H1 (cell line): ENCODE data around the gene TXK. TPM values are rescaled to one million over a fixed set of nuclear protein-coding genes. Genes with fewer than 3 reads are reported as not detected.

Experiments
- CTCF ChIA-PET: fragments of 300-600 bp; sonication (Branson Sonifier 250); formaldehyde crosslinking; loops from one replicate; lab custom pipeline; 2021; ENCODE audit not compliant: partially characterized antibody; lab: Charles Lee
- POLR2A ChIA-PET: fragments of 300-600 bp; sonication (Branson Sonifier 250); formaldehyde crosslinking; loops from one replicate; lab custom pipeline; 2021; ENCODE audit warnings: inconsistent platforms; ENCODE audit not compliant: partially characterized antibody; lab: Charles Lee
- DNase-seq, 2 experiments: peaks; one replicate each; pipeline versions ENCODE4 v3.0.0 to v3.0.0-alpha.2; 2010 to 2022; ENCODE audit warnings: low spot score in 2 of 2, low read depth in 1 of 2, mixed read lengths in 1 of 2
- FAIRE-seq: peaks from 2 replicates; lab custom pipeline; 2011; peaks lifted over from hg19 to GRCh38; lab: Jason Lieb, UNC
- H2AFZ ChIP-seq: 2 replicates; pipeline ENCODE4 v1.8.1; 2012; ENCODE audit warnings: low read length, inconsistent platforms
- H2AK5ac ChIP-seq: 2 replicates; pipeline ENCODE4 v1.6.1; 2013; ENCODE audit warnings: low read depth, low read length
- H2BK120ac ChIP-seq: replicated peaks from 2 replicates; pipeline ENCODE3; 2013; ENCODE audit warnings: low read depth, low read length, inconsistent platforms
- H2BK12ac ChIP-seq: 2 replicates; pipeline ENCODE4 v1.6.1; 2013; ENCODE audit warnings: low read depth, low read length
- H2BK15ac ChIP-seq: 2 replicates; pipeline ENCODE4 v1.6.1; 2013; ENCODE audit warnings: low read length
- H2BK20ac ChIP-seq: 2 replicates; pipeline ENCODE4 v1.6.1; 2013; ENCODE audit warnings: low read length
- H2BK5ac ChIP-seq: 2 replicates; pipeline ENCODE4 v1.6.1; 2013; ENCODE audit warnings: low read depth, low read length
- H3K14ac ChIP-seq: 2 replicates; pipeline ENCODE4 v1.6.1; 2013; ENCODE audit warnings: inconsistent platforms; ENCODE audit not compliant: insufficient read length
- H3K18ac ChIP-seq: 2 replicates; pipeline ENCODE4 v1.6.1; 2013; ENCODE audit warnings: low read length; ENCODE audit errors: extremely low read depth
- H3K23ac ChIP-seq: 2 replicates; pipeline ENCODE4 v1.6.1; 2013; ENCODE audit warnings: inconsistent platforms; ENCODE audit not compliant: insufficient read length
- H3K23me2 ChIP-seq: 2 replicates; pipeline ENCODE4 v1.6.1; 2013; ENCODE audit warnings: low read depth, low read length
- H3K27ac ChIP-seq: 2 replicates; pipeline ENCODE4 v1.6.1; 2011; ENCODE audit warnings: low read depth, low read length, inconsistent platforms
- H3K27me3 ChIP-seq, 4 experiments: replicated peaks in 1 of 4; 1 replicate in 1 of 4; 2 replicates in 3 of 4; pipeline versions ENCODE4 v1.6.1 to v1.8.1; 2011 to 2013; ENCODE audit warnings: low read length in 3 of 4, mild to moderate bottlenecking in 3 of 4, inconsistent platforms in 2 of 4, mixed read lengths in 2 of 4, moderate library complexity in 1 of 4; ENCODE audit not compliant: control insufficient read depth in 3 of 4, insufficient read depth in 3 of 4; ENCODE audit errors: extremely low read depth in 1 of 4
- H3K36me3 ChIP-seq, 4 experiments: 2 replicates each; pipeline versions ENCODE4 v1.6.1 to v1.8.1; 2011 to 2013; ENCODE audit warnings: mild to moderate bottlenecking in 4 of 4, low read length in 3 of 4, moderate library complexity in 2 of 4, control low read depth in 1 of 4, inconsistent platforms in 1 of 4; ENCODE audit not compliant: insufficient read depth in 4 of 4, control insufficient read depth in 2 of 4
- H3K4ac ChIP-seq: replicated peaks from 2 replicates; pipeline ENCODE3; 2013; ENCODE audit warnings: low read length, low read depth, mixed read lengths, inconsistent platforms; ENCODE audit not compliant: insufficient read length
- H3K4me1 ChIP-seq, 4 experiments: replicated peaks in 1 of 4; 1 replicate in 1 of 4; 2 replicates in 3 of 4; pipeline versions ENCODE4 v1.6.1 to v1.8.1; 2011 to 2013; ENCODE audit warnings: low read length in 3 of 4, inconsistent platforms in 2 of 4, mixed read lengths in 1 of 4; ENCODE audit not compliant: insufficient read depth in 4 of 4, control insufficient read depth in 3 of 4
- H3K4me2 ChIP-seq, 2 experiments: 2 replicates each; pipeline versions ENCODE4 v1.6.1 to v1.8.1; 2011 to 2013; ENCODE audit warnings: low read depth in 2 of 2, low read length in 2 of 2, control low read depth in 1 of 2, inconsistent platforms in 1 of 2, mild to moderate bottlenecking in 1 of 2; ENCODE audit not compliant: insufficient read depth in 1 of 2
- H3K4me3 ChIP-seq, 4 experiments: fragments of 200-600, 300-600 bp in 1 of 4; sonication (generic), shearing (Covaris generic), sonication (Bioruptor Twin) in 1 of 4; 2 replicates each; pipeline versions ENCODE4 v1.5.1 to v1.8.1; 2011 to 2016; ENCODE audit warnings: low read length in 4 of 4, low read depth in 3 of 4, control low read depth in 2 of 4, inconsistent platforms in 2 of 4, mild to moderate bottlenecking in 2 of 4, mixed read lengths in 1 of 4, moderate library complexity in 1 of 4; ENCODE audit not compliant: insufficient read depth in 2 of 4; ENCODE audit errors: extremely low read depth in 1 of 4
- H3K56ac ChIP-seq: replicated peaks from 2 replicates; pipeline ENCODE3; 2013; ENCODE audit warnings: low read depth, mild to moderate bottlenecking, mixed read lengths, low read length, inconsistent platforms; ENCODE audit not compliant: insufficient read length
- H3K79me1 ChIP-seq: 2 replicates; pipeline ENCODE4 v1.6.1; 2013; ENCODE audit warnings: low read depth, low read length, control low read depth
- H3K79me2 ChIP-seq, 2 experiments: 2 replicates each; pipeline versions ENCODE4 v1.6.1 to v1.8.1; 2012 to 2013; ENCODE audit warnings: low read length in 2 of 2, mild to moderate bottlenecking in 2 of 2, inconsistent platforms in 1 of 2; ENCODE audit not compliant: insufficient read depth in 2 of 2, control insufficient read depth in 1 of 2
- H3K9ac ChIP-seq, 4 experiments: replicated peaks in 1 of 4; 1 replicate in 1 of 4; 2 replicates in 3 of 4; pipeline versions ENCODE4 v1.6.1 to v1.8.1; 2011 to 2013; ENCODE audit warnings: low read depth in 3 of 4, low read length in 3 of 4, control low read depth in 2 of 4, mild to moderate bottlenecking in 2 of 4, moderate library complexity in 2 of 4, inconsistent platforms in 1 of 4; ENCODE audit errors: extremely low read depth in 1 of 4
- H3K9me3 ChIP-seq, 2 experiments: 2 replicates each; pipeline versions ENCODE4 v1.6.1 to v1.8.1; 2012 to 2013; ENCODE audit warnings: mild to moderate bottlenecking in 2 of 2, moderate library complexity in 2 of 2, control low read depth in 1 of 2, inconsistent platforms in 1 of 2, low read depth in 1 of 2, low read length in 1 of 2, mixed read lengths in 1 of 2; ENCODE audit not compliant: insufficient read depth in 2 of 2
- H4K20me1 ChIP-seq, 2 experiments: replicated peaks in 1 of 2; 2 replicates each; pipeline versions ENCODE3 to v1.8.1; 2011 to 2013; ENCODE audit warnings: inconsistent platforms in 2 of 2, low read length in 2 of 2, mild to moderate bottlenecking in 1 of 2; ENCODE audit not compliant: insufficient read depth in 2 of 2, control insufficient read depth in 1 of 2
- H4K5ac ChIP-seq: 2 replicates; pipeline ENCODE4 v1.6.1; 2013; ENCODE audit warnings: low read length, low read depth, mixed read lengths, inconsistent platforms; ENCODE audit not compliant: insufficient read length
- H4K8ac ChIP-seq: 2 replicates; pipeline ENCODE4 v1.8.0; 2013; ENCODE audit warnings: mild to moderate bottlenecking, moderate library complexity, low read length, inconsistent platforms; ENCODE audit not compliant: insufficient read depth; ENCODE audit errors: extremely low read depth
- H4K91ac ChIP-seq: replicated peaks from 2 replicates; pipeline ENCODE3; 2013; ENCODE audit warnings: low read length, mixed read lengths, inconsistent platforms; ENCODE audit not compliant: insufficient read length
- FOSL1 ChIP-seq: IDR thresholded peaks from 2 replicates; pipeline ENCODE4 v1.6.1; 2011; ENCODE audit warnings: mild to moderate bottlenecking, low read depth, low read length, moderate library complexity; ENCODE audit not compliant: insufficient read depth
- KDM1A ChIP-seq: fragments of 200-600, 300-600 bp; sonication (generic); IDR thresholded peaks from 2 replicates; pipeline ENCODE4 v1.7.1; 2016; ENCODE audit warnings: mild to moderate bottlenecking, low read length, borderline replicate concordance
- NANOG ChIP-seq: IDR thresholded peaks from 2 replicates; pipeline ENCODE4 v1.6.1; 2011; ENCODE audit warnings: low read length, low read depth, mild to moderate bottlenecking, inconsistent platforms; ENCODE audit not compliant: insufficient read depth, poor library complexity, severe bottlenecking
- TEAD4 ChIP-seq: IDR thresholded peaks from 2 replicates; pipeline ENCODE4 v1.6.1; 2012; ENCODE audit warnings: low read depth, low read length, inconsistent platforms, mixed read lengths
- WGBS, 2 experiments: shearing (Covaris generic) in 1 of 2; methylation state at CpG; one replicate each; pipeline versions ENCODE4 v1.1.6 to v1.1.7; 2013 to 2015; ENCODE audit warnings: low lambda C conversion rate in 2 of 2, mixed read lengths in 2 of 2, inconsistent platforms in 1 of 2, low coverage in 1 of 2, missing lambda C conversion rate in 1 of 2; ENCODE audit not compliant: insufficient replicate concordance in 2 of 2, insufficient coverage in 1 of 2, insufficient read length in 1 of 2; ENCODE audit errors: extremely low coverage in 1 of 2, missing lambda C conversion rate in 1 of 2; 5-methylcytosine and 5-hydroxymethylcytosine counted together
- polyA plus RNA-seq, 7 experiments: library from polyadenylated mRNA; depleted of rRNA in 3 of 7; stranded (reverse) in 5 of 7; unstranded in 2 of 7; fragments of >200 nt in 5 of 7; fragments of 200-250 nt in 2 of 7; gene quantifications; 1 replicate in 5 of 7; 2 replicates in 1 of 7; 4 replicates in 1 of 7; pipeline versions ENCODE4 v1.2.1 to v1.2.3, GENCODE V29; 2011 to 2013; ENCODE audit warnings: missing spikeins in 2 of 7, mixed read lengths in 2 of 7
- total RNA-seq: library from RNA; stranded (reverse); fragmentation: NEBNext Ultra II Directional; extraction: Animal tissue kit (Norgen Biotek cat#: 25700); gene quantifications from 2 replicates; pipeline ENCODE4 v1.2.1, GENCODE V29; 2021

TXK gene
- total and polyA plus RNA-seq, 2 of the 8 experiments (the other 6 are each of a cell fraction or from before 2014, with no cell fraction given): not detected

GRCh38 chr4:48152259-48152658 lies 18.2 kb upstream of the TXK start:
- H3K79me1 ChIP-seq: no peaks in the 10 kb centered on the region
- no peak for TF ChIP-seq KDM1A
- TF ChIP-seq NANOG: no peak
- no peak for TF ChIP-seq TEAD4
- TF ChIP-seq FOSL1: no peak
- no peak overlapping the region for H2BK20ac ChIP-seq
- H3K9ac ChIP-seq: no peak overlapping the region
- H3K23ac ChIP-seq: no peak overlapping the region
- no peak overlapping the region for H3K27ac ChIP-seq
- DNase-seq (no peak), FAIRE-seq (no peak)
- no peak overlapping the region for H2BK120ac ChIP-seq
- no peak overlapping the region for H3K18ac ChIP-seq
- H4K20me1 ChIP-seq: no peaks in the 10 kb centered on the region
- no peak overlapping the region for H3K56ac ChIP-seq
- no peaks in the 10 kb centered on the region for H3K23me2 ChIP-seq
- no peak overlapping the region for H2BK12ac ChIP-seq
- H3K4me3 ChIP-seq: no peak overlapping the region
- 83% methylated on average over 5 of the region's 5 CpGs; no CpG with 5 or more reads in 1 of the 2 experiments for WGBS, 2 experiments
- peaks cover 0 to 15% (median 3%) of the 10 kb centered on the region in 4 experiments; a peak in 4 of 8 replicates for H3K36me3 ChIP-seq
- H3K79me2 ChIP-seq: no peaks in the 10 kb centered on the region
- H4K5ac ChIP-seq: no peak overlapping the region
- H3K9me3 ChIP-seq: peaks cover 7 to 15% of the 10 kb centered on the region in 2 experiments; a peak in 3 of 4 replicates
- ChIA-PET POLR2A (no interaction called here), CTCF (interaction anchor here (0.6 to 2.3 kb wide), 6 partner anchors 10 to 1157 kb away, joined by 3 to 6 read pairs (median 4); no protein-coding TSS in a partner anchor)
- H3K4me1 ChIP-seq: 0 out of 7 replicates have a peak, but pooled peaks cover 0 to 4% (median 1%) of the 10 kb centered on the region in 4 experiments
- no peak overlapping the region for H2BK15ac ChIP-seq
- no peak overlapping the region for H2AFZ ChIP-seq
- no peaks in the 10 kb centered on the region for H3K27me3 ChIP-seq
- no peak overlapping the region for H3K4ac ChIP-seq
- no peak overlapping the region for H4K8ac ChIP-seq
- no peak overlapping the region for H3K14ac ChIP-seq
- H3K4me2 ChIP-seq: no peak overlapping the region
- no peak overlapping the region for H2BK5ac ChIP-seq
- H2AK5ac ChIP-seq: no peak overlapping the region
- H4K91ac ChIP-seq: no peak overlapping the region
